ENCODE measurements around the gene NRG2.

Gene NRG2

DNA sequence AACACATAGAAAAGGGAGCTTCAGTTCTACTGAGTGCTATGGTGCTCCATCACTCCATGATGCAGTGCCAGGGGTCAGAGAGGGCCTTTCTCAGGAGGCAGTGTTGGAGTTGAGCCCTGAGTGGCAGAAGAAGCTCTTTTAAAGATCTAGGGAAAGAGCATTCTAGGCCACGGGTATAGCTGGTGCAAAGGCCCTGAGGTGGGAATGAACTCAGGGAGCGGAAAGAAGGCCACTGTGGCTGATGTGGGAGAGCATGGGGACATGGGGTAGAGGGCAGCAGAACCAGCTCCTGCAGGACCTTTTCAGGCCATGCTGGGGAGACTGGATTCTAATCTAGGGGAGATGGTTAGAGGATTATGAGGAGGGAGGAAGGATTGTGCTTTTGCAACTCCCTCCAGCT, 237.6 kb downstream of the NRG2 start:
- no peaks in the 10 kb centered on the region for H4K20me1 ChIP-seq (ENCODE audit: control insufficient read depth, insufficient read depth, low read depth, low read length)
- TF ChIP-seq EZH2phosphoT487 (IDR thresholded peaks at IDR 0.05; ENCODE audit: borderline replicate concordance, low read length) (no peak), CTCF (IDR thresholded peaks at IDR 0.05; ENCODE audit: low read depth, low read length, poor library complexity, severe bottlenecking) (no peak)
- H3K9me2 ChIP-seq (replicated peaks; ENCODE audit: control insufficient read depth, low read length), result no peaks in the 10 kb centered on the region
- H3F3A ChIP-seq (ENCODE audit: control insufficient read depth, insufficient read depth), result no peaks in the 10 kb centered on the region
- H3K4me2 ChIP-seq (ENCODE audit: low read length), result no peak overlapping the region
- H3K9me3 ChIP-seq (ENCODE audit: control insufficient read depth, insufficient read depth, low read length), result no peaks in the 10 kb centered on the region
- H3K27me3 ChIP-seq (ENCODE audit: control insufficient read depth, low read length), result peaks cover 9% of the 10 kb centered on the region; the same call in 1 of the 2 replicates
- no peaks in the 10 kb centered on the region for H3K36me3 ChIP-seq (ENCODE audit: control insufficient read depth, low read length)
- H3K4me1 ChIP-seq (ENCODE audit: control insufficient read depth, low read length), result no peaks in the 10 kb centered on the region
- H3K4me3 ChIP-seq (ENCODE audit: low read length), result no peak overlapping the region
- no peaks in the 10 kb centered on the region for H3K79me2 ChIP-seq (ENCODE audit: control insufficient read depth, low read length)
- no peak overlapping the region for H3K27ac ChIP-seq (ENCODE audit: low read depth, low read length)

- no peak for TF ChIP-seq CTCF (IDR thresholded peaks at IDR 0.05; ENCODE audit: low read depth, low read length, poor library complexity, severe bottlenecking)
- no peak for TF ChIP-seq EZH2phosphoT487 (IDR thresholded peaks at IDR 0.05; ENCODE audit: borderline replicate concordance, low read length)
Observed at GRCh38 chr5:139804800-139805397, 238.2 kb downstream of the NRG2 start.

GRCh38 chr5:139803978-139804377, 239.1 kb downstream of the NRG2 start:
- Histone ChIP-seq H4K20me1 (ENCODE audit: control insufficient read depth, insufficient read depth, low read depth, low read length) (no peaks in the 10 kb centered on the region), H3K4me3 (ENCODE audit: low read length) (no peak overlapping the region), H3K27me3 (ENCODE audit: control insufficient read depth, low read length) (peaks cover 12% of the 10 kb centered on the region; the same call in 1 of the 2 replicates), H3K9me3 (ENCODE audit: control insufficient read depth, insufficient read depth, low read length) (no peaks in the 10 kb centered on the region), H3K36me3 (ENCODE audit: control insufficient read depth, low read length) (no peaks in the 10 kb centered on the region), H3K27ac (ENCODE audit: low read depth, low read length) (no peak overlapping the region), H3K4me1 (ENCODE audit: control insufficient read depth, low read length) (no peaks in the 10 kb centered on the region), H3K9me2 (replicated peaks; ENCODE audit: control insufficient read depth, low read length) (no peaks in the 10 kb centered on the region), H3K79me2 (ENCODE audit: control insufficient read depth, low read length) (no peaks in the 10 kb centered on the region), H3F3A (ENCODE audit: control insufficient read depth, insufficient read depth) (no peaks in the 10 kb centered on the region), H3K4me2 (ENCODE audit: low read length) (no peak overlapping the region)
- TF ChIP-seq EZH2phosphoT487 (IDR thresholded peaks at IDR 0.05; ENCODE audit: borderline replicate concordance, low read length), result no peak
- TF ChIP-seq CTCF (IDR thresholded peaks at IDR 0.05; ENCODE audit: low read depth, low read length, poor library complexity, severe bottlenecking), result no peak

More at GRCh38 chr5:139804800-139805397, 238.2 kb downstream of the NRG2 start:
- Histone ChIP-seq H3K9me2 (replicated peaks; ENCODE audit: control insufficient read depth, low read length) (no peaks in the 10 kb centered on the region), H4K20me1 (ENCODE audit: control insufficient read depth, insufficient read depth, low read depth, low read length) (no peaks in the 10 kb centered on the region), H3K4me1 (ENCODE audit: control insufficient read depth, low read length) (no peaks in the 10 kb centered on the region), H3K4me3 (ENCODE audit: low read length) (no peak overlapping the region), H3K9me3 (ENCODE audit: control insufficient read depth, insufficient read depth, low read length) (no peaks in the 10 kb centered on the region), H3K4me2 (ENCODE audit: low read length) (no peak overlapping the region), H3K36me3 (ENCODE audit: control insufficient read depth, low read length) (no peaks in the 10 kb centered on the region), H3K79me2 (ENCODE audit: control insufficient read depth, low read length) (no peaks in the 10 kb centered on the region), H3K27me3 (ENCODE audit: control insufficient read depth, low read length) (peaks cover 9% of the 10 kb centered on the region; the same call in 1 of the 2 replicates), H3K27ac (ENCODE audit: low read depth, low read length) (no peak overlapping the region), H3F3A (ENCODE audit: control insufficient read depth, insufficient read depth) (no peaks in the 10 kb centered on the region)
